ENCODE measurements around the gene KRTAP21-3.

DNA sequence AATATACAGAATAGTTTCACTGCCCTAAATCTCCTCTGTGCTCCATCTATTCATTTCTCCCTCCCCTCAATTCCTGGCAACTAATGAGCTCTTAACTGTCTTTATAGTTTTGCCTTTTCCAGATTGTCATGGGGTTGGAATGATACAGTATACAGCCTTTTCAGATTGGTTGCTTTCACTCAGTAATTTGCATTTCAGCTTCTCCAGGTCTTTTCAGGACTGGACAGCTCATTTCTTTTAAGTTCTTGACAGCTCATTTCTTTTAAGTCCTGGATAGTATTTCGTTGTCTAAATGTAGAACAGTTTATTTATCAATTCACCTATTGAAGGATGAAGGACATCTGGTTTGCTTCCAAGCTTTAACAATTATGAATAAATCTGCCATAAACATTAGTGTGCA, 22.6 kb downstream of the KRTAP21-3 start:
- TF ChIP-seq, protein P1, sequence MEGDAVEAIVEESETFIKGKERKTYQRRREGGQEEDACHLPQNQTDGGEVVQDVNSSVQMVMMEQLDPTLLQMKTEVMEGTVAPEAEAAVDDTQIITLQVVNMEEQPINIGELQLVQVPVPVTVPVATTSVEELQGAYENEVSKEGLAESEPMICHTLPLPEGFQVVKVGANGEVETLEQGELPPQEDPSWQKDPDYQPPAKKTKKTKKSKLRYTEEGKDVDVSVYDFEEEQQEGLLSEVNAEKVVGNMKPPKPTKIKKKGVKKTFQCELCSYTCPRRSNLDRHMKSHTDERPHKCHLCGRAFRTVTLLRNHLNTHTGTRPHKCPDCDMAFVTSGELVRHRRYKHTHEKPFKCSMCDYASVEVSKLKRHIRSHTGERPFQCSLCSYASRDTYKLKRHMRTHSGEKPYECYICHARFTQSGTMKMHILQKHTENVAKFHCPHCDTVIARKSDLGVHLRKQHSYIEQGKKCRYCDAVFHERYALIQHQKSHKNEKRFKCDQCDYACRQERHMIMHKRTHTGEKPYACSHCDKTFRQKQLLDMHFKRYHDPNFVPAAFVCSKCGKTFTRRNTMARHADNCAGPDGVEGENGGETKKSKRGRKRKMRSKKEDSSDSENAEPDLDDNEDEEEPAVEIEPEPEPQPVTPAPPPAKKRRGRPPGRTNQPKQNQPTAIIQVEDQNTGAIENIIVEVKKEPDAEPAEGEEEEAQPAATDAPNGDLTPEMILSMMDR (IDR thresholded peaks at IDR 0.05): no peak
- no peak for TF ChIP-seq POLR2A (IDR thresholded peaks at IDR 0.05)
